ENCODE measurements around the gene C6orf15.

The C6orf15 gene

GRCh38 chr6:31130751-31131150 lies 18.4 kb upstream of the C6orf15 start:
- DNase-seq (ENCODE audit: low read depth), result no peak

GRCh38 chr6:31129130-31129529 lies 16.8 kb upstream of the C6orf15 start:
- DNase-seq (ENCODE audit: low read depth), result no peak

GRCh38 chr6:31128093-31128676 lies 15.8 kb upstream of the C6orf15 start:
- DNase-seq (ENCODE audit: low read depth), result peak; percentile 60

DNA sequence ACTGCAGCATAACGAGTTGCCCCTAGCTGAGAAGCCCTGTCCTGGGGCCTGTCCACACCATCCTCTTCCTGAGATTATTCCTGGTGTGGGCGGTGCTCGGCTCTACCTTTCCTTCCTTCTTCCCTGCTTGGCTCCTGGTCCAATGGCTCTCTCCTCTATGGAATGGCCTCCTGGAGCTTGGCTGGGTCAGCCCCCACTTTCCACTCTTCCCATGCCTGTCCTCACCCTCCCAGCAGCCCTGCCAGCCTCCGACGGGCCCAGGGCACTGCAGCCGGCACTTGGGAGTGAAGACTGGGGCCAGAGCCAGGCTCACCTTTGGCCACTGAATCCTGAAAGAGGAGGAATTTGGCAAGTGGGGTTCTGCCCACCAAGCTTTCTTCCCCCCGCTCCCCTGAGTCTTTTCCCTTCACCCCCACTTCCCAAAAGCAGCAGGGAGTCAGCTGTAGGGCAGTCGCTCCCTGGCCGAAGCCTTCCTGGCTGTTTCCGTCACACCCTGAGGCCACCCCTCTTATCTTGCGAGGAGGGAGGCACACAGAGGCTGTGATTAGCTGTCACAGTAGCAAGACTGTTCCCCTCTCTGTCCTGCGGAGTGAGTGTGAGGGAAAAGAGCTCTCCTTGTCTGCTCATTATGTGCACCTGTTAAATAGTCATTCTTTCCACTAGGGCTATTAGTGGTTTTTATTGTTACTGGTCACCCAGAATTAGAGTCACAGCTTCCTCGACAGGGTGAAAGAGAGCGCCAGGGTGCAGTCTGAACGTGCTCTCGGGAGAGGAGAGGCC lies 14.2 kb upstream of the C6orf15 start:
- DNase-seq (ENCODE audit: low read depth), result no peak

- DNase-seq (ENCODE audit: low read depth), result no peak
Observed at GRCh38 chr6:31125586-31126363, 13.4 kb upstream of the C6orf15 start.

DNA sequence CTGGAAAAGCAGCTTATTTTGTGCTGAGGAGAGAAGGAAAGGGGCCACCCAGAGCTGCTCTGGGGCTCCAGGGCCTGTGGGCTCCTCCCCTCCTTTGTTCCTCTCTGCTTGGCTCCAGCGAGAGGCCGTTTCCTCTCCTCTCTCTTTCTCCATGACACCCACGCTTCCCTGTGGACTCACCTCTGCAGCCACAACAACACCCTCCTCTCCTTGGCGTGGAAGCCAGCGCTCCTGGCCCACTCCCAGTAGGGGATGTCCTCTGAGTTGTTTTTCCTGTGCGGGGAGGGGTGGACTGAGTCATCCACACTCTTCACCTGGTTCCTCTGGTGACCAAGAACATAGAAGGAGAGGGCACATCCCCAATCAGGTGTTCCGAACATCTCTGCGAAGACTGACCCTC lies 12.8 kb upstream of the C6orf15 start:
- no peak for DNase-seq (ENCODE audit: low read depth)

DNA sequence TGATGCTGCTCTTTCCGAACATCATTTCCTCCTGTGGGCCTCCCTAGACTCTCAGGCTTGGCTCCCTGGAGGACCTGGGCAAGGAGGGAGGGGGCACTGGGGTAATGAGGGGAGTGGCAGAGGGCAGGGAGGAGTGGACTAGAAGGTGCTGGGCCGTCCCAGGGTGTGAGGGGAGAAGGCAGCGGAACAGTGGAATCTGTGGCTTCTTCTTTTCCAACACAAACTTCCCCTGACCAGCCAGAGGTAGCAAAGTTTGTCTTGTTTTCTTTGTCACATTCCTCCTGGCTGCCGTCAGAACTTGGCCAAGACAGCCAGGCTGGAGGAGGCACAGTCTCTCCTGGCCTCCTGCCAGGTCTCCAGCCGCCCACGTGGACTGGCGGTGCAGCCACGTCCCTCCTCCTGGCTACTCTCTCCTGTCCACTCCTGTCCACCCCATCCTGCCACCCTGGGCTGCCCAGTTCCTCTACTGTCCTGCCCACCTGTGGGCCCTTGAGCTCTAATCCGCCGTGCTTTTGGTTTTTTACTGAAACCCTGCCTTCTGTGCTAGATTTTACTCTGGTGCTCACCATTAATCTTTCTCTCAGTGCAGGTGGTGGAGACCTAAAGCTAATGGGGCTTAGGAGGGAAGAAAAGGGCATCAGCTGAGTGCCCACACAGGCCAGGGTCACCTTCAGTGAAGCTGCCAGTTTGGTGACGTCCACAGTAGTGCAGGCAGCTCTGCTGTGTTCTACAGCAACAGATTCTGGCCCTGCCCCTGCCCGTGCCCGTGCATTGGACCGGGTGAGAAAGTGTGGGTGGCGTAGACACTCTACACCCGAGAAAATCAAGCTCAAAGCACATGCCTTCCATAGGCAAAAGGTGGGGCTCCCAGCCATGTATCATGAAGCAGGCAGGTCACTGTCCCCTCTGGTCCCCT lies 10.7 kb upstream of the C6orf15 start:
- DNase-seq (ENCODE audit: low read depth), result no peak

GRCh38 chr6:31121131-31121790 lies 8.9 kb upstream of the C6orf15 start:
- DNase-seq (ENCODE audit: low read depth), result no peak

- no peak for DNase-seq (ENCODE audit: low read depth)
Observed at GRCh38 chr6:31120151-31120915, 8.0 kb upstream of the C6orf15 start, which contains the start of gene CDSN. Gene CDSN (minus strand): TSS chr6:31120446. CDS start chr6:31120419, 27 bp downstream.

GRCh38 chr6:31118178-31118577 lies 5.8 kb upstream of the C6orf15 start:
- DNase-seq (ENCODE audit: low read depth), result no peak

DNA sequence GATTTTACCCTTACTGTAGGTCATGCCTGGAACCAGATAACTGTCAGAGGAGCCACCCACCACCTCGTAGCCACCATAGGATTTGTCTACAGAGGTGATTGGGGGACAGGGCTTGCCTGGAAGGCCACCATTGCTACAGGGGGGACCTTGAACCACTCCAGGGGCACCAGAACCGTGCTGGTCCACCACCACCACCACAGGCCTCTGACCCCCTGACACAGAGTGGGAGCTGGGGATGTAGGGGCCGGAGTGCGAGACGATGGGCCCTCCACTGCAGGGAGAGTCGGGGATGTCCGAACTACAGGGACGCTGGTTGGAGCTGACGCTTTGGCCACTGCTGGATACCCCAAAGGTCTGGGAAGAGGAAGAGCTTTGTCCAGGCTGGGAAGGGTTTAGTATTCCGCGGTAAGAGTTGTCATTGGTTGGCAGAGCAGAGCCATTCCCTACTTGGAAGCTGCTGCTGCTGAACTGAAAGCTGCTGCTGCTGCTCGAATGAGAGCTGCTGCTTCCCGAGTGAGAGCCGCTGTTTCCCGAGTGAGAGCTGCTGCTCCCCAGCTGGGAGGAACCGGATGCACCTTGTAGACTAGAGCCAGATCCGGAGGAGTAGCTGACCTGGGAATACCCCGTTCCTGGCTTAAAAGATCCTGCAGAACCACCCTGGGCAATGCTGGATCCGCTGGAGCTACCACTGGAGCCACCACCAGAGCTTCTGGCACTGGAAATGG lies 4.4 kb upstream of the C6orf15 start:
- no peak for DNase-seq (ENCODE audit: low read depth)

DNA sequence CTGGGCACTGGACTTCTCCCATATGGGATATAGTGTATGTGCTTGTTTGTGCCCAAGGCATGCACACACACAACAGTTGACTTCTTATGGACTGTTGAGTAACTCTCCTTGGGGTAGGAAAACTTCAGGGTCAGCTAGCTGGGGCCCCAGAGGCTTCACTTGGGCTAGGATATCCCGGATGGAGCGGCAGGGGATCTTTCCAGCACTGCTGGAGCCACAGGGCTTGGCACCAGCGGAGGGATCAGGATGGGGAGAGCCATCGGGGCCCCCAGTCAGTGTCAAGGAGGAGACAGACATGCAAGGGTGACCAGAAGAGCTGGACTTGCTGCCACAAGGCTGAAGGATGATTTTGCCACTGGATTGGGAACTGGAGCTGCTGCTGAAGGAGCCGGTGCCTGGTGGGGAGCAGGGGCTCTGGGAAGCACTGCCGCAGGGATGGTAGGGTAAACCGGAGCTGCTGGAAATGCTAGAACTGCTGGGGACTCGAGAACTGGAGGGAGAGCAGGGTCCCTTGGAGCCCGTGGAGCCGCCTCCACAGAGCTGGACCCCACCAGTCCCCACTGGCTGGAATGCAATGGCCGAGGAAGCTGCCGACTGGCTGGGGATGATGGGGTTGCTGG lies 3.7 kb upstream of the C6orf15 start:
- DNase-seq (ENCODE audit: low read depth), result no peak

DNA sequence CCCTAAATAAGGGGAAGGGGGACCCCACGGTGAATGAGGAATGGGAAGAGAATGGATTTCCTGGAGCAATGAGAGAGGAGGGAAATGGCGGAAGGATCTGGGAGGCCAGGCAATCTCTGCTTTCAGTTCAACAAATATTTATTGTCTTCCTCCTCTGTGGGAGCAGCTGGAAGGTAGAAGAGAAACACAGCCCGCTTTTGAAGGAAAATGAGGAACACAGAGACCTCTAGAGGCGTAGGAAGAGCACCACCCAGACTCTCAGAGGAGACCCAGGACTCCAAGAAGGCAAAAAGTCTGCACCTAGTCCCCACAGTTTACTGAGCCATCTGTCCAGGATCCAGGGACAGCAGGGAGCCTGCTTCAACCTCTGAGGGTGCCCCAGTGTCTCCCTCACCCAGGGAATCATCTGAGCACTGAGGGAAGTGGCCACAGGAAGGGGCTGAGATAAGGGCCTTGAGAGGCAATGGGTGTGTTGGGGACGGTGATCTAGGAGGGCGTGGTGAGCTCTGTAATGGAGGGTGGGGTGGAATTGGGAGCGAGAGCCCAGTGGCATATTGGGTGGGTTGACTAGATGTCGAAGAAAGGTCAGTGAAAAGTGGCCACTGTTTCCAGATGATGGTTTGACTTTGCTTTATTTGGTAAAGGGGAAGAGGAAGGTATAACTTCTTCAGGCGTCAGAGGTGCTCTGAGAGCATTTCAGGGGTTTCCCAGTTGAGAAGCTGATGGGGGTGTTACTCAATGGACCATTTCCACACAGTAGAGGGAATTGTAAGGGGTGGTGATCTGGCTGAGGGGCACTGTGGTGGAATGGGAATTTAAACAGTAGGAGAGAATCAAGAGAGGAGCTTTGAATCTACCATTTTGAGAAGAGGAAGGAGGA lies 2.8 kb upstream of the C6orf15 start:
- DNase-seq (ENCODE audit: low read depth), result no peak

- no peak for DNase-seq (ENCODE audit: low read depth)
Observed at GRCh38 chr6:31114541-31114878, 2.1 kb upstream of the C6orf15 start, which contains the start of gene PSORS1C1. Gene PSORS1C1 (plus strand): TSS chr6:31114800. CDS start chr6:31129633, 14,833 bp downstream.

DNA sequence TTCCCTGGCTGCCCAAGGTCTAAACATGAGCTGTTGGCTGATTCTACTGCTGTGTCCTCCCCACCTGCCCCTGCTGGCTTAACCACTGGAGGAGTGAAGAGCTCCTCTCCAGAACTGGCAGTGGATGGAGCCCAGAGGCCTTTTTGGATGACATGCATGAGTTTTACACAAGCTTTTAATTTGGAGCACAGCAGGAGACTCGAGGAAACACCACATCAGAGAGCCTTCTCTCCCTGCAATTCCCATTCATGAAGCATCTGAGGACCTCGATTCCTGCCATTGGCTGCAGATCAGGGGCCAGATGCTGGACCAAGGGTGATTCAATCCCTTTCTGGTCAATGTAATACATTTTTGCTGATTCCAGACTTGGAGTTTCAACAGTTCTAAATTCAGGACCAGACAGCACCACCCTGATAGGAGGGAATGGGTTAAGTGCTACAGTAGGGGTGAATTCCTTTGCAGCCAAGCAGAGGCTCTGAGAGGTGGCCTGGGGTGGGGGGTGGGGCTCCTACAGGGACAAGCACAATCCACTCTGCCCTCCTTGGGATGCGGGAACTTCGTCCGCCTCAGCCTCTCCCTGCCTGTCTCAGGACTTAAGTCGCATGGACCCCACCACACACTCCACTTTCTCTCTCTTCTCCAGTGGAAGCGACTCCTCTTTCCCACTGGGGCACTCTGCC lies 1.6 kb upstream of the C6orf15 start:
- no peak for DNase-seq (ENCODE audit: low read depth)

DNA sequence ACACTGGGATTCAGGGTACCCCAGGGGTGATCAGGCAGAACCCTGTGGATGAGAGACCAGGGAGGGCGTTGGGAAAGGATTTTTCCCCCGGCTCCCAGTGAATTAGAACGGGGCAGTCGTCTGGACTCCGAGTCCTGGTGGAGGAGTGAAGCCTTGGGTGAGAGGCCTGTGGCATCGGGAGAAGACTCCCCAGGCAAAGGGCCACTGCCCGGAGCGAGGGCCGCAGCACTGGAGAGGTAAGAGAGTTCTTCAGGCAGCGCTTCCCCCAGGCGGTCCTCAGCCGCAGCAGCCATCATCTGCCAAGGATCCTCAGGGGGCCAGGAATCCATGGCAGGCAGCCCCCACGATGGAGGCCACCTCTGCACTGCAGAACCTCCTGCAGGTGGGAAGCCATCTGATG lies 663 bp downstream of the C6orf15 start:
- no peak for DNase-seq (ENCODE audit: low read depth)

DNA sequence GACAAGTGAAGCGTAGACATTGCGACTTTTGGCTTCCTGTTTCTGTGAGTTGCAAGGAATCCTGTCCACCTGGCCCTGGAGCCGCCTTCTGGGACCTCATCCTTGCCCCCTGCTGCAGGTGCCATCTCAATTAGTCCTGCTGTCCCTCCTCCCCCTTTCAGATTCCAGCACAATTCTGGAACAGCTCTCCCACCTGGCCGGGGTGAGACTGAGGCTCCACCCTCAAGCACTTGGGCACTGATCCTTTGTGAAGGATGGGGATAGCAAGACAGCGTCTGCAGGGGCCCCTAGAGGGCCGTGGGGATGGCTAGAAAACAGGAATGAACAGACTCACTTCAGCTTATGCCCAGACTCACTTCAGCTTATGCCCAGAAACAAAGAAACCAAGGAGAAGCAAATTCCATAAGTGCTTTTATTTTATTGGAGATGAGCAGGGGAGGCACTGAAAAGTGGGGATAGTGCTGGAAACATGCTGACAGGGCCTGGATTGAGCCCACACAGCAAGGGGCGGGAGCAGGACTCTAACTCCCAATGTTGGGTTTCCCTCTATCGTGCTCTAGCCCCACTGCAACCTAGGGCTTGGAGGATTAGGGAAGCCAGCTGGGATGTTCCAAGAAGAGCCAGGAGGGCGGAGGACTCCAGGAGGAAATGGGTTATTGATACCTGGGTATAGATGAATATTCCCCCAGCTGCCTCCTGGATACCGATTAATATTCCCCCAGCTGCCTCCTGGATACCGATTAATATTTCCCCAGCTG lies 1.4 kb downstream of the C6orf15 start:
- DNase-seq (ENCODE audit: low read depth), result no peak
